K562 (cell line): ENCODE results near the gene ASB15. TPM values are rescaled to one million over a fixed set of nuclear protein-coding genes. Genes with fewer than 3 reads are reported as not detected.

ENCODE experiments used
- FOXK2 ChIP-seq, 2 experiments: fragments of 450-650 bp; IDR thresholded peaks in 1 of 2; conservative IDR thresholded peaks in 1 of 2; 2 replicates each; pipeline ENCODE4 v1.6.1; 2016; ENCODE audit warnings: low read depth in 2 of 2, mild to moderate bottlenecking in 1 of 2
- MAX ChIP-seq: sonication (generic); formaldehyde crosslinking; IDR thresholded peaks from 2 replicates; pipeline ENCODE4 v1.9.0; 2022; ENCODE audit warnings: mild to moderate bottlenecking, missing genetic modification reagents
- MBD2 ChIP-seq: sonication (generic); IDR thresholded peaks from 2 replicates; pipeline ENCODE4 v1.6.1; 2016; ENCODE audit warnings: low read depth, borderline replicate concordance
- MITF ChIP-seq: IDR thresholded peaks from 2 replicates; pipeline ENCODE4 v1.6.1; 2014; ENCODE audit warnings: antibody characterized with exemption
- MYNN ChIP-seq, 2 experiments: sonication (generic); formaldehyde crosslinking in 1 of 2; IDR thresholded peaks; 2 replicates each; pipeline versions ENCODE4 v1.5.0 to v1.6.1; 2016 to 2020; ENCODE audit warnings: antibody characterized with exemption in 1 of 2, missing genetic modification reagents in 1 of 2
- SMARCA4 ChIP-seq: fragments of 450-650 bp; IDR thresholded peaks from 2 replicates; pipeline ENCODE4 v1.6.1; 2016
- ZBTB34 ChIP-seq: fragments of 250-450 bp; sonication (Bioruptor Pico); IDR thresholded peaks from 2 replicates; pipeline ENCODE4 v1.8.0; 2021; ENCODE audit warnings: mild to moderate bottlenecking, moderate library complexity
- ZNF23 ChIP-seq: fragments of 250-450 bp; sonication (Bioruptor Pico); IDR thresholded peaks from 2 replicates; pipeline ENCODE4 v1.4.0; 2020; ENCODE audit warnings: mild to moderate bottlenecking
- ZNF277 ChIP-seq: fragments of 250-450 bp; sonication (Bioruptor Pico); IDR thresholded peaks from 2 replicates; pipeline ENCODE4 v1.8.0; 2022; ENCODE audit warnings: inconsistent platforms, mild to moderate bottlenecking, moderate library complexity, borderline replicate concordance
- ZNF324 ChIP-seq: fragments of 250-450 bp; sonication (Bioruptor Pico); IDR thresholded peaks from 2 replicates; pipeline ENCODE4 v1.4.0; 2020; ENCODE audit warnings: mild to moderate bottlenecking
- ZNF384 ChIP-seq: IDR thresholded peaks from 2 replicates; pipeline ENCODE4 v1.6.1; 2012; ENCODE audit warnings: low read depth, low read length, improper control_type of control experiment
- ZNF551 ChIP-seq: fragments of 250-450 bp; sonication (Bioruptor Pico); IDR thresholded peaks from 2 replicates; pipeline ENCODE4 v1.5.0; 2021; ENCODE audit warnings: mild to moderate bottlenecking, moderate library complexity
- ZNF57 ChIP-seq: fragments of 450-650 bp; formaldehyde crosslinking; IDR thresholded peaks from 2 replicates; pipeline ENCODE4 v1.4.0; 2020; ENCODE audit warnings: mild to moderate bottlenecking, moderate library complexity
- polyA plus RNA-seq, 8 experiments: library from polyadenylated mRNA; depleted of rRNA in 4 of 8; stranded (reverse) in 5 of 8; unstranded in 3 of 8; fragments of >200 nt; fragmentation: Nextera tagmentation in 2 of 8; fragmentation: Illumina TruSeq in 1 of 8; extraction: Ambion mirVana in 2 of 8; extraction: Trizol in 1 of 8; gene quantifications; 2 replicates each; pipeline versions ENCODE4 v1.2.1 to v1.2.3, GENCODE V29; 2011 to 2014; ENCODE audit warnings: inconsistent platforms in 1 of 8, missing spikeins in 1 of 8
- total RNA-seq, 7 experiments: library from RNA; depleted of rRNA in 6 of 7; stranded (reverse); fragments of >200 nt in 6 of 7; fragmentation: Illumina TruSeq in 2 of 7; extraction: Trizol in 2 of 7; gene quantifications; 2 replicates each; pipeline versions ENCODE4 v1.2.1 to v1.2.3, GENCODE V29; 2011 to 2021; ENCODE audit warnings: low replicate concordance in 1 of 7
- TF ChIP-seq, protein P1 (sequence below): fragments of 450-650 bp; formaldehyde crosslinking; IDR thresholded peaks from 2 replicates; pipeline ENCODE4 v1.4.0; 2022; ENCODE audit warnings: missing genetic modification characterization
- TF ChIP-seq, protein P2 (sequence below): sonication (generic); IDR thresholded peaks from 2 replicates; pipeline ENCODE4 v1.6.1; 2016
- TF ChIP-seq, protein P3 (sequence below): sonication (generic); formaldehyde crosslinking; IDR thresholded peaks from 2 replicates; pipeline ENCODE4 v1.8.1; 2022; ENCODE audit warnings: missing genetic modification reagents

Gene ASB15
- total and polyA plus RNA-seq, 9 of the 15 experiments (the other 6 are each of a cell fraction or from before 2014, with no cell fraction given), result 0.03 to 0.14 (median 0.04) TPM; not detected in 3

- TF ChIP-seq ZNF551, result no peak
- no peak for TF ChIP-seq MYNN (IDR thresholded peaks at IDR 0.05)
- no peak for TF ChIP-seq MYNN (CRISPR knock-in tag; IDR thresholded peaks at IDR 0.05)
- TF ChIP-seq SMARCA4, result peak; percentile 77; the same call in 1 of the 2 replicates
- no peak for TF ChIP-seq MBD2
- no peak for TF ChIP-seq MITF
- TF ChIP-seq ZNF324 (CRISPR knock-in tag), result no peak
- no peak for TF ChIP-seq ZBTB34 (CRISPR knock-in tag)
- TF ChIP-seq FOXK2 (conservative IDR thresholded peaks at IDR 0.05 in 1 of 2, IDR thresholded peaks at IDR 0.05 in 1 of 2; ENCODE audit: low read depth in 2 of 2), result no peak
- no peak for TF ChIP-seq ZNF57
- TF ChIP-seq, protein P1, sequence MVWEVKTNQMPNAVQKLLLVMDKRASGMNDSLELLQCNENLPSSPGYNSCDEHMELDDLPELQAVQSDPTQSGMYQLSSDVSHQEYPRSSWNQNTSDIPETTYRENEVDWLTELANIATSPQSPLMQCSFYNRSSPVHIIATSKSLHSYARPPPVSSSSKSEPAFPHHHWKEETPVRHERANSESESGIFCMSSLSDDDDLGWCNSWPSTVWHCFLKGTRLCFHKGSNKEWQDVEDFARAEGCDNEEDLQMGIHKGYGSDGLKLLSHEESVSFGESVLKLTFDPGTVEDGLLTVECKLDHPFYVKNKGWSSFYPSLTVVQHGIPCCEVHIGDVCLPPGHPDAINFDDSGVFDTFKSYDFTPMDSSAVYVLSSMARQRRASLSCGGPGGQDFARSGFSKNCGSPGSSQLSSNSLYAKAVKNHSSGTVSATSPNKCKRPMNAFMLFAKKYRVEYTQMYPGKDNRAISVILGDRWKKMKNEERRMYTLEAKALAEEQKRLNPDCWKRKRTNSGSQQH (CRISPR knock-in tag), result no peak
- TF ChIP-seq MAX (CRISPR knock-in tag), result no peak
- no peak for TF ChIP-seq ZNF23 (CRISPR knock-in tag)
- TF ChIP-seq ZNF277, result no peak
- TF ChIP-seq ZNF384, result no peak
- TF ChIP-seq, protein P2, sequence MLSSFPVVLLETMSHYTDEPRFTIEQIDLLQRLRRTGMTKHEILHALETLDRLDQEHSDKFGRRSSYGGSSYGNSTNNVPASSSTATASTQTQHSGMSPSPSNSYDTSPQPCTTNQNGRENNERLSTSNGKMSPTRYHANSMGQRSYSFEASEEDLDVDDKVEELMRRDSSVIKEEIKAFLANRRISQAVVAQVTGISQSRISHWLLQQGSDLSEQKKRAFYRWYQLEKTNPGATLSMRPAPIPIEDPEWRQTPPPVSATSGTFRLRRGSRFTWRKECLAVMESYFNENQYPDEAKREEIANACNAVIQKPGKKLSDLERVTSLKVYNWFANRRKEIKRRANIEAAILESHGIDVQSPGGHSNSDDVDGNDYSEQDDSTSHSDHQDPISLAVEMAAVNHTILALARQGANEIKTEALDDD, result 0 out of 2 replicates have a peak, but pooled peaks have one; percentile 16
- TF ChIP-seq, protein P3, sequence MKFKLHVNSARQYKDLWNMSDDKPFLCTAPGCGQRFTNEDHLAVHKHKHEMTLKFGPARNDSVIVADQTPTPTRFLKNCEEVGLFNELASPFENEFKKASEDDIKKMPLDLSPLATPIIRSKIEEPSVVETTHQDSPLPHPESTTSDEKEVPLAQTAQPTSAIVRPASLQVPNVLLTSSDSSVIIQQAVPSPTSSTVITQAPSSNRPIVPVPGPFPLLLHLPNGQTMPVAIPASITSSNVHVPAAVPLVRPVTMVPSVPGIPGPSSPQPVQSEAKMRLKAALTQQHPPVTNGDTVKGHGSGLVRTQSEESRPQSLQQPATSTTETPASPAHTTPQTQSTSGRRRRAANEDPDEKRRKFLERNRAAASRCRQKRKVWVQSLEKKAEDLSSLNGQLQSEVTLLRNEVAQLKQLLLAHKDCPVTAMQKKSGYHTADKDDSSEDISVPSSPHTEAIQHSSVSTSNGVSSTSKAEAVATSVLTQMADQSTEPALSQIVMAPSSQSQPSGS (CRISPR knock-in tag), result no peak
Observed at GRCh38 chr7:123608991-123609882, 7.6 kb downstream of the ASB15 start (continued).
